ENCODE results near the gene SEC61A1. TPM values are rescaled to one million over a fixed set of nuclear protein-coding genes. Genes with fewer than 3 reads are reported as not detected.

The SEC61A1 gene
- total and polyA plus RNA-seq, 8 donors: 36.8 to 200 (median 80.7) TPM

DNA sequence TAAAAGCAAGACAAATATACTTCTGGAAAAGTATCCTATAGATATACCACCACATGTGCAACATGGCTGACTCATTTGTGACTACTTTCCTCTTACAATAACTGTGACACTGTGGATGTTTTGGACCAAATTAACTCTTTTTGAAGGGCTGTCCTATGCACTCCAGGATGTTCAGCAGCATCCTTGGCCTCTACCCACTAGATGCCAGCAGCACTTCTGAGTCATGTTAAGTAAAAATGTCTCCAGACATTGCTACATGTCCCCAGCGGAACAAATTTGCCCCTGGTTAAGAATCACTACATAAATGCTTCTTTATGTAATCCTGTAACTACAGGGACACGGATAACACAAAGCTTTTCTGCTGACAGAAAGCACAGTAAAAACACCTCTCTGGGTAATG lies 39.3 kb downstream of the SEC61A1 start:
- H3K9me3 ChIP-seq: no peaks in the 10 kb centered on the region
- H3K4me3 ChIP-seq: no peak overlapping the region
- DNase-seq: no peak
- intact Hi-C loops (cut with DNase I; ENCODE audit: low total_unique reads): no loop called here
- peaks cover 0 to 51% (median 34%) of the 10 kb centered on the region in 4 donors for H3K36me3 ChIP-seq
- H3K27me3 ChIP-seq: no peaks in the 10 kb centered on the region
- H3K4me1 ChIP-seq: peaks cover 0 to 16% (median 14%) of the 10 kb centered on the region in 4 donors
- H3K27ac ChIP-seq: no peak overlapping the region
- TF ChIP-seq, protein P1, sequence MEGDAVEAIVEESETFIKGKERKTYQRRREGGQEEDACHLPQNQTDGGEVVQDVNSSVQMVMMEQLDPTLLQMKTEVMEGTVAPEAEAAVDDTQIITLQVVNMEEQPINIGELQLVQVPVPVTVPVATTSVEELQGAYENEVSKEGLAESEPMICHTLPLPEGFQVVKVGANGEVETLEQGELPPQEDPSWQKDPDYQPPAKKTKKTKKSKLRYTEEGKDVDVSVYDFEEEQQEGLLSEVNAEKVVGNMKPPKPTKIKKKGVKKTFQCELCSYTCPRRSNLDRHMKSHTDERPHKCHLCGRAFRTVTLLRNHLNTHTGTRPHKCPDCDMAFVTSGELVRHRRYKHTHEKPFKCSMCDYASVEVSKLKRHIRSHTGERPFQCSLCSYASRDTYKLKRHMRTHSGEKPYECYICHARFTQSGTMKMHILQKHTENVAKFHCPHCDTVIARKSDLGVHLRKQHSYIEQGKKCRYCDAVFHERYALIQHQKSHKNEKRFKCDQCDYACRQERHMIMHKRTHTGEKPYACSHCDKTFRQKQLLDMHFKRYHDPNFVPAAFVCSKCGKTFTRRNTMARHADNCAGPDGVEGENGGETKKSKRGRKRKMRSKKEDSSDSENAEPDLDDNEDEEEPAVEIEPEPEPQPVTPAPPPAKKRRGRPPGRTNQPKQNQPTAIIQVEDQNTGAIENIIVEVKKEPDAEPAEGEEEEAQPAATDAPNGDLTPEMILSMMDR (IDR thresholded peaks at IDR 0.05): no peak
- TF ChIP-seq POLR2A (IDR thresholded peaks at IDR 0.05) (no peak), EP300 (IDR thresholded peaks at IDR 0.05) (no peak), POLR2AphosphoS5 (IDR thresholded peaks at IDR 0.05) (no peak)
- 90 to 96% (median 94%) methylated on average over 2 of the region's 2 CpGs for WGBS, 5 donors

DNA sequence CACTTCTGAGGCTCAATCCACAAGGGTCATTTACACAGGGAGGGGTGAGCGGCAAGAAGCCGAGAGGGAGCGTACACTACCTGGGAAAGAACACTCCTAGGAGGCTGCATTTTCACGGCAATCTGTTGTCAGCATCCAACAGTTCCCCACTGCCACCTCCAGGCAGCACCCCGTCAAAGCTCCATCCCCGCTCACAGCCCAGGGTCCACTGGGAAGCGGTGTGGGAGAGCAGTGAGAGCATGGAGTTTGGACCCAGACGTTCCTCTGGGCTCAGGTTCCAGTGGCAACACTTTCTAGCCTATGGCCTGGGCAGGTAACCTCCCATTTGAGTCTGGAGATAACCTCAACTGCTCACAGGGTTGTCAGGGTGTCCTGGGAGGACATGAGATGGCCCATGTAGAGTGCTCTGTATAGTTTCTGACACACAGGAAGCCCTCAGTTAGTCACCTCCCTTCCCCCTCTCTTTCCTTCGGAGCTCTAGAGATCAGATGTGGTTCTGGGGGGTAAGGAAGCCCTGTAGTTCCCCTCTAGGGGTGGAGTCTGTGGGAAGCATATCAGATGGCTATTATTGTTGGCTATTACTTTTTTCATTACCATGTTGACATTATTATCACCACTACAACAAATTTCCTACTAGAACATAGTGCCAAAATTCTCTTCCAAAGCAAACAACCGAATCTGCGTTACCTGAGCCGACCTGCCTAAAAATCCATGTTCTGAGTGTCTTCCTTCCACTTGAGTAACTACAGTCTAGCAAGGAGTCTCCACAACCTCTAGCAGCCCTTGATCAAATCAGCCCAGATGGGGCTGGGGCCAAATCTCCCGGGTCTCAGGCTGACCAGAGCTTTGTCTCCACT lies 42.3 kb downstream of the SEC61A1 start:
- peaks cover 15 to 67% (median 54%) of the 10 kb centered on the region in 4 donors for H3K36me3 ChIP-seq
- no peak for TF ChIP-seq POLR2AphosphoS5 (IDR thresholded peaks at IDR 0.05)
- TF ChIP-seq, protein P1 (IDR thresholded peaks at IDR 0.05): peak in 2 of 7 experiments; percentile 32 to 49
- DNase-seq: no peak
- H3K4me3 ChIP-seq: no peak overlapping the region
- H3K27ac ChIP-seq: peak overlapping the region in 1 of 5 donors; percentile 36
- intact Hi-C loops (cut with DNase I; ENCODE audit: low total_unique reads): no loop called here
- H3K9me3 ChIP-seq: no peaks in the 10 kb centered on the region
- WGBS, 5 donors: 34 to 67% (median 61%) methylated on average over 13 of the region's 13 CpGs
- no peaks in the 10 kb centered on the region for H3K27me3 ChIP-seq
- H3K4me1 ChIP-seq: peaks cover 4 to 25% (median 16%) of the 10 kb centered on the region in 4 donors

DNA sequence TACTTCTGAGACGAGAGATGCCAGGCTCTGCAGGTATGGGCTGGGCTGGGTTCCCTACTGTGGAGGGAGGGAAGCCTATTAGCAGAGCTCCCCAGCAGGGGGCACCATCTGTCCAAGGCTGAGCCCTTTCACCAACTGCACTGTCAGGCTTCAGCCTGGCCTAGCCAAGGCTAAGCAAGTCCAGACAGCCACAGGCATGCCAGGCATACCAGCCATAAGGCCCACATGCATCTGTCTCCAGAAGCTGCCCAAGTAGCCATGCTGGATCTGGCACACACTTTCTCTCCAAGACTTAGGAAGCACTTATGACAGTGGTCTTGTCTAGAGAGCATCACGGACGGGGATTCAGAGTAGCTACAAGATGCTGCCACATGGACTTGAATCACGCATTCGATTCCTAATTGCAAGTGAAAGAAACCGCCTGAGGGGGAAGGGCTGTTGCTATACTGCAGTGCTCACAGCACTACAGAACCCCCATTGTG lies 43.0 kb downstream of the SEC61A1 start:
- peaks cover 18 to 74% (median 61%) of the 10 kb centered on the region in 4 donors for H3K36me3 ChIP-seq

DNA sequence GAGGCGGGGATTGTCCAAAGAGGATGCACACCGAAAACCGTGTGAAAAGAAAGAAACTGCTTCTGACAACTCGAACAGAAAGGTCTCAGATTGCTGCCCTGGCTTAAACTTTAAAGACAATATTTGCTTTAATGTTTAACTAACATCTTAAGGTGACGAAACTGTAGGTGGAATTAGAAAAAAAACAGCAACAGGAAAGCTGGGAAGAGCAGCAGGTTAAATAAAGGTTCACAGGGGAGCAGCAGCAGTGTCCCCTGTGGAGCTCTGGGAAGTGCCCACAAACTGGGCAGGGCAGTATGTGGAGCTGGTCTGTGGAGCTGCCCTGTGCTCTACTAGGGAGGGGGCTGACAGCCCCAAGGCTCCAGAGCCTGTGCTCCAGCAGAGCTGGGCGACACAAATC lies 46.0 kb downstream of the SEC61A1 start:
- Histone ChIP-seq H3K36me3 (peaks cover 30 to 91% (median 87%) of the 10 kb centered on the region in 4 donors), H3K27me3 (no peaks in the 10 kb centered on the region), H3K9me3 (no peaks in the 10 kb centered on the region), H3K4me1 (peaks cover 4 to 25% (median 16%) of the 10 kb centered on the region in 4 donors), H3K4me3 (no peak overlapping the region), H3K27ac (no peak overlapping the region)
- intact Hi-C loops (cut with DNase I; ENCODE audit: low total_unique reads): no loop called here
- WGBS, 5 donors: 47 to 73% (median 64%) methylated on average over 6 of the region's 6 CpGs
- DNase-seq: no peak
- TF ChIP-seq EP300 (IDR thresholded peaks at IDR 0.05) (no peak), POLR2A (IDR thresholded peaks at IDR 0.05) (no peak), POLR2AphosphoS5 (IDR thresholded peaks at IDR 0.05) (no peak)

More for the DNA sequence above, 43.0 kb downstream of the SEC61A1 start:
- TF ChIP-seq EP300 (IDR thresholded peaks at IDR 0.05): no peak
- TF ChIP-seq POLR2AphosphoS5 (IDR thresholded peaks at IDR 0.05): peak in 1 of 3 donors; percentile 38
- TF ChIP-seq, protein P1 (IDR thresholded peaks at IDR 0.05): peak in 5 of 7 experiments; percentile 72 to 86 (median 75)
- peak; percentile 88 to 91 for DNase-seq
- intact Hi-C loops (cut with DNase I; ENCODE audit: low total_unique reads): no loop called here
- peaks cover 4 to 25% (median 16%) of the 10 kb centered on the region in 4 donors for H3K4me1 ChIP-seq
- H3K4me3 ChIP-seq: no peak overlapping the region
- no peaks in the 10 kb centered on the region for H3K27me3 ChIP-seq
- WGBS, 5 donors: 62 to 78% (median 67%) methylated on average over 6 of the region's 6 CpGs
- no peaks in the 10 kb centered on the region for H3K9me3 ChIP-seq
- H3K27ac ChIP-seq: peak overlapping the region in 1 of 5 donors; percentile 36
